HG03066 (cell line): Measurements from ENCODE around the gene SLC38A1.
"Not testable (repeated sequence)": the region's sequence is repeated elsewhere in the genome, so short reads cannot be mapped to it uniquely, and the experiment has no call there.

Experiments
- ATAC-seq: cut with Tn5 transposase; IDR thresholded peaks from one replicate; pipeline ENCODE4 v1.9.1; 2021; ENCODE audit warnings: low read depth; ENCODE audit not compliant: unreplicated experiment

The SLC38A1 gene

DNA sequence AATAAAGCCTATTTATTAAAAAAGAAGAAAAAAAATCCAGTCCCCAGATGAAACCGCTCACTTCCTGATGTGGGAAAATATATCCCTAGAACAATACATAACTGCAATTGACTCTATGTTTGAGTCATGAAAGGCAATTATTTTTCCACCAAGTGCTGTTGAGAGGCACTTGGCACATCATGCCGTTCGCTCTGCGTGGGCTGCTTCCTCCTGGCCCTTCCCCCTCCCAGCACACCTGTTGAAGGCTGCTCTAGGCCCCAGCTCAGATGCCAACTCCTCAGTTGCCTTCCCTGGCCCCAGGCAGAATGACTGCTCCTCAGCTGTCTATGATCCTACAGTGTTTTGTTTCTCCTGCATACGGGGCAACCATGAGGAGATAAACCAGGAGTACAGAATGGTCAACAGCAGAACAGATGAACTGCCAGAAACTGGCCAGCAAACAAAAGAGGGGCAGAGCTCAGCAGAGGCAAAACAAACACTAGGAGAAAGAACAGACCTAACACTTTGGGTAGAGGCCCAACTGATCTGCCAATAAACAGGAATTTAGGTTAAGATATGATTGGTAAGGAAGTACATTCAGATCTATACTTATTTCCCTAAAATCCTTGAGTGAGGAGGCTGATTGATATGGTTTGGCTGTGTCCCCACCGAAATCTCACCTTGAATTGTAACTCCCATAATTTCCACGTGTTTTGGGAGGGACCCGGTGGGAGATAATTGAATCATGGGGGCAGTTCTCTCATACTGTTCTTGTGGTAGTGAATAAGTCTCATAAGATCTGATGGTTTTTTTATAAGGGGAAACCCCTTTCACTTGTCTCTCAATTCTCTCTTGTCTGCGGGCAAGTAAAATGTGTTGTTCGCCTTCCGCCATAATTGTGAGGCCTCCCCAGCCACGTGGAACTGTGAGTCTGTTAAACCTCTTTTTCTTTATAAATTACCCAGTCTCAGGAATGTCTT lies 58.6 kb downstream of the SLC38A1 start:
- ATAC-seq = no peak

- ATAC-seq = no peak
Observed at GRCh38 chr12:46209170-46209569, 59.7 kb downstream of the SLC38A1 start.

DNA sequence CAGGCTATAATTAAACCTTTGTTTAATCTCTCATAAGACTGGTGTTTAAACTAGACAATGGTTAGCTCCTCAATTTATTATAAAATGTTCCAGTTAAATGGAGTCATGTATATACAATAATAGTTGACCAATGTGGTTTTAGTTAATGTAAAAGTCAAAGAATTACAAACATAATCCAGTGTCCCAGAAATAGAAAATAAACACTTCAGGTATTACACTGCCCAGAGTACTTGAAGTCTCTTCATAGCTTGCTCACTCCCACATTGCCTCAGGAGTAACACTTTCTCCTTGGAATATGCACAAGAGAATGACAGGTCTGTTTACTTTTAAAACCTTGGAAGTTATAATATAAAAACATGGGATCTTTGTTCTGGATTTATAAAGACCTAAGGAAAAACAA lies 60.5 kb downstream of the SLC38A1 start:
- ATAC-seq = no peak

GRCh38 chr12:46207644-46208043 lies 61.2 kb downstream of the SLC38A1 start:
- ATAC-seq = no peak

- no peak for ATAC-seq
Observed at GRCh38 chr12:46206471-46206870, 62.4 kb downstream of the SLC38A1 start.

GRCh38 chr12:46205294-46205693 lies 63.5 kb downstream of the SLC38A1 start:
- ATAC-seq = no peak

DNA sequence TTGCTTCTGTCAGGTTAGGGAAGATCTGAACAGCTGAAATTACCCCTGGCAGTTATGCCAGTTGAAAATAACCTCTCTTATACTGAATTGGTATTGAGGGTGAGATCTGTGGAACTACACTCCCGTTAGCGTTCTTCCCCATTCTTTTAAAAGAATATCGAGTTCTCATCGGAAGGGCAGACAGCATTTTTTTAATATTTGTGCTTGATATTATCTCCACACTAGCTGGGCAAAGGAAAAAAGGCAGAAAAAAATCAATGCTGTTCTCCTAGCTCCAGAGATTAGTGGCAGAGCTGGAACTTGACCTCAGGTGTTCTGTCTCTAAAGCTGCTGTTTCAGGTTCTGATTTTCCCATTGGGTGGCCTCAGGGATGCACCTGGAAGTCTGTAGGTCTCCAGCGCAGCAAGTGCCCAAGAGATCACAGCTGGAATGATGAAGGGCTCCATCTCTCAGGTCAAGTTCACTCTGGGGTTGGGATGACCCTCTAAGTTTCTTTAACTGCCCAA lies 67.5 kb downstream of the SLC38A1 start:
- no peak for ATAC-seq

- no peak for ATAC-seq
Observed at GRCh38 chr12:46200551-46200950, 68.3 kb downstream of the SLC38A1 start.

GRCh38 chr12:46198913-46199312 lies 69.9 kb downstream of the SLC38A1 start:
- ATAC-seq = no peak

DNA sequence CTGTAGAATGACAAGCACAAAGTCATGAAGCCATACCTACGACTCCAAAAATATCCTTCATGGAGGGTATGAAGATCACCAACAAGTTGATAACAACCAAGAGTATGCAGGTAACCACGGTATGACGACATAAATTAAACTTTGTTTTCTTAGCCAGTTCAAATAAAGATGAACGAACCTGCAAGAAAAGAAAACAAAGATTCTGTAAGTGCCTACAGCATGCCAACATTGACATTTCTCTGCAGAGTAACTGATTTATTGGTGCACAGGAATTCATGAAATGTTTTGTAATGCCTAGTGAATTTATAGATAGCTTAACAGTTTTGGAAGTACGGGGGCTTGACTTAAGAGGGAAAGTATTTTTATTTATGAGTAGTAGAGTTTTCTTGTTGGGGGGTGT lies 71.0 kb downstream of the SLC38A1 start:
- no peak for ATAC-seq

- ATAC-seq = not testable (repeated sequence)
Observed at GRCh38 chr12:46190533-46190932, 78.3 kb downstream of the SLC38A1 start.

DNA sequence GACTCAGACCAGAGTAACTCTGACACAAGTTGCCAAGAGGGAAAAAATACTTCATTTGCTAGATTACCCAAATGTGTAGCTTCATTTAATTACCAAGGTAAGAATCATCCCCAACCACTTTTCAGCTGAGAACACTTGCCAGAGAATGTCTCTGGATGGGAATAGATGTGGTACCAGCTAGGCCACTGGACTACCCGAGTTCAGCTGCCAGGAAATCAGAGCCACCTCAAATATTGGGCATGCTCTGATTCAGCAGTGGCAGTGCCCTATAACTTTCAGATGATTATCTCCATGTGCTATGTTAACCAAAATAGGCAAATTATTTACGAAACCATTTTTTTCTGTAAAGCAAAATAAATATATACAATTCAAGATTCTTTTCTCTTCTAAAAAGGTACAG lies 80.7 kb downstream of the SLC38A1 start:
- ATAC-seq = no peak

GRCh38 chr12:46187023-46187422 lies 81.8 kb downstream of the SLC38A1 start:
- no peak for ATAC-seq

GRCh38 chr12:46186088-46186487 lies 82.8 kb downstream of the SLC38A1 start:
- no peak for ATAC-seq

DNA sequence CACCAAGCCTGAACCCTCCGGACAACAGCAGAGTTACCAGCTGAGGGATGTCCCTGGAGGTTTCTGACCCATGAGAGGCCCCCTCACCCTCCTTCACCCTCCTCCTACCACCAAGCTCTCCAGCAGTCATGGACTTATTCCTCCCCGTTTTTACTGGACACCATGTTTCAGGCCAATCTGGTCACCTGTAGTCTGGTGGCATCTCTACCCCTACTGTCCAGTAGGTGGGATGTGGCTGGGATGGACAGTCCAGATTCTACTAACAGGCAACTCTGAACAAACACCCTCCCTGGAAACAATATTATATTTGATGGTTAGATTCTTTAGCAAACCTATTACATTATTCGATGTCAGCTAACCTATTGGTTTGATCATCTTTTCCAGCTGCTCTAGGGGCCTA lies 83.2 kb downstream of the SLC38A1 start:
- no peak for ATAC-seq

DNA sequence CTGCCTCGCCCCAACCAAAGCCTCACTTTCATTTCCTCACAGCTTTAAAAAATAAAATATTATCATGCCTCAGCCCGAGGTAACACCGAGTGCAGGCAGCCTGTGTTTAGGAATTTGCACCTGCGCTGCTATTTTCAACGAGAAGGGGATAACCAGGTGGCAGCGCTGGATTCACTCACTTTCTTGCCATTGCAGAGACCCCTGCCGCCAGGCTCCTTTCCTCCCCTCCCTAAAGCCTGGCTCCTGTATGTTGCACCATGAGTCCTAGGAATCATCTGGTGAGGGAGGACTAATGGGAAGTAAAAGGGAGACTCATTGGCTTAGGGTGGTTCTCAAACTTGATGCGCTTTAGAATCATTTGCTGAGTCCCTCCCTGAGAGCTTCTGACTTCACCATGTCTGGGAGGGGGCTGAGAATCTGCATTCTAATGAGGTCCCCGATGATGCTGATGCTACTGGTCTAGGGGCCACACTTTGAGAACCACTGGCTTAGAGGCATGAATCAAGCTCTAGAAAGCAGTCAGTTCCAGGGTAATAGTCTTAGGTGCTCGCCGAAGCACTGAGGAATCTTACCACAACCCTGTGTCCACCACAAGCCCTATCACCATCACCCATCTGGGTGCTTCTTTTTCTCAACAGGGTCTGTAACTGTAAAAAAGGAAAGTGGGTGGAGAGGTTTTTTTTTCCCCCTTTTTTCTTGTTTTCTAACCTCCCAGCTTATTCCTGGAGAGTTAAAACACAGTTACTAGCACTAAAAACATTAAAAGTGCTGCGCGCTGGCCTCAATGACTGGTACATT lies 83.8 kb downstream of the SLC38A1 start:
- ATAC-seq = no peak

GRCh38 chr12:46183112-46183511 lies 85.7 kb downstream of the SLC38A1 start:
- ATAC-seq = no peak

DNA sequence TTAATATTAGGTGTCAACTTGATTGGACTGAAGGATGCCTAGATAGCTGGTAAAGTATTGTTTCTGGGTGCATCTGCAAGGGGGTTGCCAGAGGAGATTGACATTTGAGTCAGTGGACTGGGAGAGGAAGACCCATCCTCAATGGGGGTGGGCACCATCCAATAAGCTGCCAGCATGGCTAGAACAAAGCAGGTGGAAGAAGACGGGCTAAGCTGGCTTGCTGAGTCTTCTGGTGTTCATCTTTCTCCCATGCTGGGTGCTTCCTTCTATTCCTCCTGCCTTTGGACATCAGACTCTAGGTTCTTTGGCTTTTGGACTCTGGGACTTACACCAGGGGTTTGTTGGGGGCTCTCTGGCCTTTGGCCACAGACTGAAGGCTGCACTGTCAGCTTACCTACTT lies 87.4 kb downstream of the SLC38A1 start:
- ATAC-seq = no peak

DNA sequence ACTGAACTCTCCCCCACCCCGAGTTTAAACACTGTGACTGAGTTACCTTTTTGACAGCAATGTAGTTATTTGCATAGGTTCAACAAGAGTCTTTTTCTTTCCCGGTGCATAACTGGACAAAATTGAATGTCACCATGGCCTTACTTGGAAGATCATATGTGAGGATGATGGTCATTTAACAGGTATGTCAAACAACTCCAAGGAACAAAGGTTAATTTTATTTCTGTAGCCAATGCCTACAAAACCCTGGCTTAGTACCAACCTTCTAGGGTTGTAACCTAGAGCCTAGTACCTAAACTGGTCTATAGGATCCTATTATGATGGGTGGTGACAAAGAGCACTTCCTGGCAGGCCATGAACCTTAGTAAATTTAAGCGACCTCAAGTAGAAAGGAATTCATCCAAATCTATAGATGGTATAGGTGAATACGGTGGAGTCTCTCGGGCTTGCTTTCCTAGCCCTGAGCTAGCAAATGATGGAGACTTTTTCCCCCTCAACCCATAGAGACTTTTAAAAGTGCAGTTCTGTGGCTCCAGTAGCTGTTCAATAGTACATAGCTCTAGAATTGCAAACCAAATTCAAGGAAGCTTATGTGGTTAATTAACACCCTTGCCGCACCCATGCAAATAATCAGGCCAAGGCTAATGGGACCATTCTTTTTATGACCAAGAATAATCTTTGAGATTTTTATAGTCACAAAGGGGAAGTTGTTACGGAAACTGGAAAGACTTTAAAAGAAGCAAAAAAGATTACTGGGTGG lies 89.0 kb downstream of the SLC38A1 start:
- ATAC-seq = peak; percentile 52

GRCh38 chr12:46177837-46178608 lies 90.8 kb downstream of the SLC38A1 start:
- no peak for ATAC-seq
